Measurements from ENCODE around the gene OCSTAMP. TPM values are rescaled to one million over a fixed set of nuclear protein-coding genes. Genes with fewer than 3 reads are reported as not detected.
A peak's percentile ranks its signal among the peaks of the same experiment; 100 is the strongest.

OCSTAMP gene
- total RNA-seq, 1 donor from 2014 or later: not detected

GRCh38 chr20:46575394-46575793 is 24.9 kb upstream of the OCSTAMP start:
- ATAC-seq (no peak), DNase-seq (ENCODE audit: low spot score) (no peak)
- intact Hi-C loops (cut with DNase I): no loop called here

DNA sequence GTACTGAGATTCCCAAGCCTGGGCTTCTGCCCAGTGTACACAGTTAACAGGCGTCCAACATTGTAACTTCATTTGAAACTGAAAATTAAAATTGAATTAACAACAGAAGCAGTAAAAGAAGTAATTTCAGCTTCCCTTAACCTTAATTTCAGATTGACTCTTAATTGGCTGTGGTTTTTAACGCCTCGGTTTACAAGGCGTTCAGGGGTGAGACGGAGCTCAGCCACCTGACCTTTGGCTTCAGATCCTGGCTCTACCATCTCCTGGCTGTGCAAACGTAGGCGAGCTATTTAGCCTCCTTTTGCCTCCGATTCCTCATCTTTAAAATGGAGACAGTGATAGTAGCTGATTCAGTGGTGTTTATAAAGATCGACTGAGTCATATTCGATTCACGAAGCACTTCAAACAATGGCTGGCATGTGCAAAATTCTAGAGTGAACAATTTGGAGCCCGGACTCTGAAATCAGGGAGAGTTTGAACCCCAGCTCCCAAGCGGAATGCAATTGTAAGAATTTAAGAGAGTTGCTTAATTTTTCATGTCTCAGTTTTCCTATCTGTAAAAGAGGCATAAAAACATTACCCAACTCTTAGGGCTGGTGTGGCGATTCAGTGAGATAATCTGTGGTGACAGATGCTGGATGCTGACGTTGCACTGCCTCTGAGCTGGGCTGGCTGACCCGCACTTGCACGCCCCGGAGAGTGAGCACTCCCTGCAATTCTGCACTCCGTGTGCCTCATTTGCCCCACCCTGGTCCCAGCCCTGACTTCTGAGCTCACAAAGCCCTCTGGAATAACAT is 23.5 kb upstream of the OCSTAMP start:
- no peak for DNase-seq (ENCODE audit: low spot score)
- peak; percentile 42 for ATAC-seq
- intact Hi-C loops (cut with DNase I): no loop called here

- peak; percentile 12 for ATAC-seq
- intact Hi-C loops (cut with DNase I): no loop called here
- no peak for DNase-seq (ENCODE audit: low spot score)
Measured at GRCh38 chr20:46573234-46573633, 22.8 kb upstream of the OCSTAMP start.

DNA sequence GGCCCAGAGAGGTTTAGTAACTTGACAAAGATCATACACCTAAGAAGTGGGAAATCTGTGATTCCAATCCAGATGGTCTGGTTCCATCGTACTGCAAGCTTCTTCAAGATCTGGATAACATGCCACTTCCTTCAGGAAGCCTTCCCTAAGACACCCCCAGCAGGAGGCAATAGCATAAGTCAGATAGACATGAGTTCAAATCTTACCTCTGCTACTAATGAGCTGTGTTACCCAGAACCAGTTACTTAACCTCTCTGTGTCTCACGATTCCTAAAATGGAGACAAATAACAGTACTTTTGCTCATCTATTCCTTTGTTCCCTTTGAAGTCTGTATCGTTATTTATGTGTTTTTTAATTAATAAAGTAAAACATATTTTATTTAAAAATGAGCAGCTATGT is 22.3 kb upstream of the OCSTAMP start:
- intact Hi-C loops (cut with DNase I): no loop called here
- DNase-seq (ENCODE audit: low spot score): no peak
- no peak for ATAC-seq

GRCh38 chr20:46572153-46572552 is 21.7 kb upstream of the OCSTAMP start:
- intact Hi-C loops (cut with DNase I): no loop called here
- ATAC-seq: peak; percentile 72
- peak; percentile 75 for DNase-seq (ENCODE audit: low spot score)

GRCh38 chr20:46571418-46571817 is 21.0 kb upstream of the OCSTAMP start:
- intact Hi-C loops (cut with DNase I): no loop called here
- DNase-seq (ENCODE audit: low spot score): no peak
- ATAC-seq: no peak

- no peak for DNase-seq (ENCODE audit: low spot score)
- no peak for ATAC-seq
- intact Hi-C loops (cut with DNase I): no loop called here
Measured at GRCh38 chr20:46570956-46571355, 20.5 kb upstream of the OCSTAMP start.

- intact Hi-C loops (cut with DNase I): no loop called here
- no peak for ATAC-seq
- no peak for DNase-seq (ENCODE audit: low spot score)
Measured at GRCh38 chr20:46569961-46570360, 19.5 kb upstream of the OCSTAMP start.

- ATAC-seq (peak; percentile 79), DNase-seq (ENCODE audit: low spot score) (peak; percentile 94)
- intact Hi-C loops (cut with DNase I): no loop called here
Measured at GRCh38 chr20:46568570-46569129, 18.2 kb upstream of the OCSTAMP start.

DNA sequence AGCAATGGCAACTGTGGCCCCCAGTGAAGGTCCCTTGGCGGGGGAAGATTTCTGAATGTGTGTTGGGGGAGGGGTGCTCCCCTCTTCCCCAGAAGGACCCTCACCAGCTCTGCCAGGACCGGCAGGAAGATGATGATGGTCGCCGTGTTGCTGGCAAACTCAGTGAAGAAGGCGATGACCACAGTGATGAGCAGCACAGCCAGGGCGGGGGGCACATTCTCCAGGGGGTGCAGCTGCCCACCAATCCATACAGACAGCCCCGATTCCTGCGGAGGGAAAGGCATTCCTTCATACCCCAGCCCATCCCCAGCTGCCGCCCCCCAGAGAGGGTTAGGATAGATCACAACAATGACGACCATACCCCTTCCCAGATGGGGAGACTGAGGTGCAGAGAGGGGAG is 15.7 kb upstream of the OCSTAMP start:
- ATAC-seq: no peak
- no peak for DNase-seq (ENCODE audit: low spot score)

GRCh38 chr20:46564241-46564957 is 13.9 kb upstream of the OCSTAMP start:
- intact Hi-C loops (cut with DNase I): no loop called here
- no peak for ATAC-seq
- DNase-seq (ENCODE audit: low spot score): no peak

More for the DNA sequence above, 15.7 kb upstream of the OCSTAMP start:
- intact Hi-C loops (cut with DNase I): no loop called here

DNA sequence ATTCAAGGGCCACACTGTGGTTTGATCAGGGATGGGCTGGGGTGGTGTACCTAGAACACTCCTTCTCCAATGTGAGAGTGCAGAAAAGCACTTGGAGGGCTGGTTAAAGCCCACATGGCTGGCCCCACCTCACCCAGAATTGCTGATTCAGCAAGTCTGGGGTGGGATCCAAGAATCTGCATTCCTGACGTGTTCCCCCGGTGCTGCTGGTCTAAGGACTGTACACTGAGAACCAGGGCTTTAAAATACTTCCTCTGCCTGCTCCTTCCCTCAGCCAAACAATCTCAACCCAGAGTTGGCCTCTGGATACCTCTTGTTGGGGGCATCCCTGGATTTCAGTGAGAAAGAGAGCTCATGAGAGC is 13.4 kb upstream of the OCSTAMP start:
- DNase-seq (ENCODE audit: low spot score): no peak
- intact Hi-C loops (cut with DNase I): no loop called here
- ATAC-seq: no peak

- ATAC-seq: peak; percentile 16
- no peak for DNase-seq (ENCODE audit: low spot score)
- intact Hi-C loops (cut with DNase I): no loop called here
Measured at GRCh38 chr20:46563170-46563859, 12.9 kb upstream of the OCSTAMP start.

DNA sequence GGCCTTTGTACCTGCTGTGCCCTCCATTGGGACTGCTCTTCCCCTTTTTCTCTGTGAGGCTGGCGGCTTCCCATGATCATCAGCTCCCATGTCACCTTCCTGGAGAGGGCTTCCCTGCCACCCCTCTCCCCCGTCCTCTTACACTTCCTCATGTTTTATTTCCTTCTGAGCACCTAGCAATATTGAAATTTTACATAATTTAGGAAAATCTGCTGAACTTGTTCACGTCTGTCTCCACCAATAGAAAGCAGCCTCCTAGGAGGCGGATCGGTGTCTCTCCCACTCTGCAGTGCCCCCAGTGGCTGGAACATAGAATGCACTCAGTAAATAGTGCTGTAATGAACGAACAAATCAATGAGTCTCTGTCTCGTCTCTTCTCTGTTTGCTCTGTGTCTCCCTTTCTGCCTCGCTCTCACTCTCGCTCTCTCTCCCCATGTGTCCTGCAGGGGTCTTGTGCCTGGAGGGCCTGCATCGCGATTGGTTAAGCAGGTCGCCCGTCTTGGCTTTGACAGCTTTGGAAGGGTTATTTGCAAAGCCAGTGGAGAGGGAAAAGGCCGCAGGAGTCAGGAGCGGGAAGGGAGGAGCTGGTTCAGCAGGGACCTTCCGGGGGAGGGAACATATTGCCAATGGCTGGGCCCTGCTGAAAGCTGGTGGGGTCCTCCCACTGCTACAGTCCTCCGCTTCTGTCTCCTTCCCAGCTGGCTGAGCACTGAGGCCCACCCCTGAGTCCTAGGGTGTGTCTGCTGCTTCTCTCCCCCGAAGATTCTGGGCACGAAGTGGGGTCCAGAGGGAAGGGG is 12.1 kb upstream of the OCSTAMP start:
- intact Hi-C loops (cut with DNase I): no loop called here
- DNase-seq (ENCODE audit: low spot score) (peak; percentile 88), ATAC-seq (peak; percentile 94)

DNA sequence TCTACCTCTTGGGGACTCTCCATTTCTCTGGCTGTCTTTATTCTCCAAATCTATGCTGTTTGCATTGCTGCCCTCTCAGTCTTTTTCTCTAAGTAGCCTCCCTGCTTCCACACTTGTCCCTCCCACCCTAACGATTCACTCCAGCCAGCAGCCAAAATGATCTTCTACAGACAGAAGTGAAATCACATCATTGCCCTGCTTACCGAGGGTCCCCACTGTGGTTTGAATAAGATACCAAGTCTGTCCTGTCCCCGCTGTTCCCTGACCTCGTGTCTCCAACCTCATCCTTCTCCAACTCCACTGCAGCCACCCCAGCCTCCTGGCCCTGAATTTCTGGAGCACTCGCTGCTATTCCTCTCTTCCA is 11.5 kb upstream of the OCSTAMP start:
- intact Hi-C loops (cut with DNase I): no loop called here
- ATAC-seq (no peak), DNase-seq (ENCODE audit: low spot score) (no peak)

GRCh38 chr20:46559685-46560440 is 9.4 kb upstream of the OCSTAMP start:
- intact Hi-C loops (cut with DNase I): no loop called here
- DNase-seq (ENCODE audit: low spot score): no peak
- no peak for ATAC-seq

DNA sequence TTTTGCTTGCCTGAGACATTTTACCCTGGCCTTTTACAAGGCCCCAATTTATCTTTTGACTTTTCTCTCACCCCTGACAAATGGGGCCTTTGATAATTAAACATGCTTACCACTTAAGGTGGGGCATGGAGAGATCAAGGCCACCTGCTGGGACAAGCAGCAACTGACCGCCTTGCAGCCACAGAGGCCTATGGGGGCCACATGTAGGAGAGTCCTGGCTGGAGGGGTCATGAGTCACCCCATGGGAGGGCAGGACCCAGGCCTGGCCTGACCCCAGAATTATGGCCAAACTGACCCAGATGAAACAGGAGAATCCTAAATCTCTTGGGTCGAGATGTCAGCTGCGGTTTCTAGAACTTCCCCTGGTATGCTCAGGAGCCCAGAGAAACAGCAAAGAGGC is 8.5 kb upstream of the OCSTAMP start:
- no peak for ATAC-seq
- intact Hi-C loops (cut with DNase I): no loop called here
- no peak for DNase-seq (ENCODE audit: low spot score)

DNA sequence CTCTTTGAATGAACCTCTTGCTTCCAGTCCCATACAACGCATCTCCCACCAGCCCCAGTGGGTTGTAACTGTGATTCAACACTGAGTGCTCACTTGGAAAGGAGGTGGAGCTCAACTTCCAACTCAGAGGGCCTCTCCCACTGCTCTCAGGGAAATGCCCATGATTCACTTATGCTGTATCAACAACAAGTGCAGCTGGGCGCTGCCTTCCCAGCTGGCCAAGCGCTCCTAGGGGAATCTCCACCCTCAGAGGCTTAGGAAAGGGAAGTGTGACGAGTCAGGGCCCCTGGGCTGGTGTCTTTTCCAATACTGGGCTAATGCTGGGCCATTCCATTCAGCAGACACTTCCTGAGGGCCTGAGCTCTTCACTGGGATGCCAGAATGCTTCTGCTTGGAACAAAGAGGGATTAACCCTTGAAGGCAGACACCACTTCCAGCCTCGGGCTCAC is 8.1 kb upstream of the OCSTAMP start:
- DNase-seq (ENCODE audit: low spot score) (no peak), ATAC-seq (no peak)
- intact Hi-C loops (cut with DNase I): no loop called here
